Measurements from ENCODE around the gene STKLD1.

Gene STKLD1

GRCh38 chr9:133346021-133346785 lies 30.0 kb upstream of the STKLD1 start:
- no peak for FAIRE-seq

GRCh38 chr9:133347515-133347984 lies 28.6 kb upstream of the STKLD1 start:
- FAIRE-seq = no peak

DNA sequence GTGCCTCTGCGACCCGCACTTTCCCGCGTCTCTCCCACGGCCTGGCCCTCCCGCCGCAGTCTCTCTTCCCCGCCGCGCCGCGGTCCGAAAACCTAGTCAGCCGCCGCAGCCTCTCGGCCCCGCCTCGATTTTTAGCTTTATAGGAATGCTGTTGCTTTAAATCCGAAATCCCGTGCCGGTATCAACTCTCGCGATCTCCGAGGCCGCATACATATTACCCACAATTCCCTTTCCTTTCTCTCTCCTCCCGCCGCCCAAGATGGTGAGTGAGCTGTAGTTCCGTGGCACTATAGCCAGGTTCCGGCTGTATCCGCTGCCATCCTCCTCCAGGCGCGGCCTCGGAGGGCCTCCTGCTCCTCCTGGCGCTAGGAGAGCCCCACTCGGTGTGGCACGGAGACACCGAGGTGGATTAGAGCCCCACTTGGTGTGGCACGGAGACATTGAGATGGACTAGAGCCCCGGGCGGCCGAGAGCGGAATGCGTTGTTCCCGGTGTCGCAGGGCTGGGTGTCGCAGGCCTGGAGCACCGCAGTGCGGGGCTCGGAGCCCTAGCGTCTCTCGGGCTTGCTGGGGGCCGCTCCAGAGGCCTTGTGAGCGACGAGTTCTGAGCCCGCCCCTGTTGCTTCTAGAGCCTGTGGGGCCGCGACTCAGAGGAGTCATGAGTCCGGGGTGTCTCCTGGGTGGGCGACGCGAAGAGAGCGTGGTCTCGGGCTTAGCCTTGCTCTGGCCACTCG lies 28.0 kb upstream of the STKLD1 start, which contains the start of the genes MED22 and RPL7A:
Gene MED22 (minus strand): TSS at position 147 of the 733 bp plus-strand sequence. CDS start 1,469 bp downstream, outside the sequence.
Gene RPL7A (plus strand): TSS at position 234 of the 733 bp plus-strand sequence. CDS start 26 bp downstream, at position 260.
- FAIRE-seq = no peak

- FAIRE-seq = no peak
These were observed 27.2 kb upstream of the STKLD1 start for GRCh38 chr9:133348718-133349573.

DNA sequence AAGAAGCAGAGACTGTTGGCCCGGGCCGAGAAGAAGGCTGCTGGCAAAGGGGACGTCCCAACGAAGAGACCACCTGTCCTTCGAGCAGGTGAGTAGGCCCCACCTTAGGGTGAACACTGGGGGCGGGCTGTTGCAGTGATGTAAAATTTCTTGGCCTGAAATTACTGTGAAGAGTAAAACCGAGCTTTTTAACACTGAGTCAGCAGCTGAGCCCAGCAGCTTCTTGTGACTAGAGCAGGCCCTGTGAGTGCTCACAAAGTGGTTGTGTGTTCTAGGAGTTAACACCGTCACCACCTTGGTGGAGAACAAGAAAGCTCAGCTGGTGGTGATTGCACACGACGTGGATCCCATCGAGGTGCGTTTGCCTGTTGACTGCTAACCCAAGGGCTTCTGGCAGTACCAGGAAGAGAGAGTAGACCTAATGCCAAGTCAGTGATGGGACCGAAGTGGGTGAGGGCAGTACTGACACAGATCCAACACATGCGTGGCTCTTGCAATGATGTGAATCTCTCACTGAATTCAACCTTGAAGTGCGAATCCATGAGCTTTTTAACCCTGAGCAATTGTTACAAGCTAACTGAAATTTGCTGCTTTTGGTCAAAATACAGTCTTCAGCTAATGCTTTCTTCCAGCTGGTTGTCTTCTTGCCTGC lies 26.1 kb upstream of the STKLD1 start:
- no peak for FAIRE-seq

DNA sequence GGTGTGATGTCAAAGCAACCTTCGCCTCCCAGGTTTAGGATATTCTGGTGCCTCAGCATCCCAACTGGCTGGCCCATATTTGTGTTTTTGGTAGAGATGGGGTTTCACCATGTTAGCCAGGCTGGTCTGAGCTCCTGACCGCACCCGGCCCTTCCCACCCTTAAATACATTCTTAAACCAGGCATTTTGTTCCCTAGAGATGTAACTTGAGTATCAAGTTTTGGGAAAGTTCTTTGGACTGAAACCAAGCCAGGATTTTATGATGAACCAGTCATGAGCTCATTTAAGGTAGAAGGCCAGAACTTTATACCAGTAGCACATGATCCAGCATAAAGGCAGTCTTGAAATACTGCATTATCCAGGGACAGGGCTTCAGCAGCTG lies 24.6 kb upstream of the STKLD1 start:
- FAIRE-seq = no peak

GRCh38 chr9:133351908-133352634 lies 24.1 kb upstream of the STKLD1 start:
- no peak for FAIRE-seq

- FAIRE-seq = no peak
These were observed 23.4 kb upstream of the STKLD1 start for GRCh38 chr9:133352635-133353340.

GRCh38 chr9:133353548-133353947 lies 22.6 kb upstream of the STKLD1 start:
- FAIRE-seq = no peak

DNA sequence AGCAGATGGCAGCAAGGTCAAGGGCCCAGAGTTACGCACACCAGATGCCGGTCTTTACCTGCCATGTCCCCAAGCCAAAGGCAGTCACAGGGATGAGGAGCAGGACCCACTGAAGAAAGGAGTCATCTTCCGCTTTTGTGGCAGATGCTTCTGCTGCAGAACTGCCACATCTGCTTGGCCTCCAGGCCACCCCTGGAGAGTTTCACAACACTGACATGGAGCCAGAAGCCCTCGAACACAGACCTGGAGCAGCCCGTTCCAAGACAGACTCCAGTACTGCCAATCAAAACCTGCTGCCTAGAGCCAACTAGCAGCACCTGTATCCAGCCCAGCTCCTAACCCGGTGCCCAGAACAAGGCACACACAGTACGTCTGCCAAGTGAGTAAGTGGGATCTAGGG lies 21.4 kb upstream of the STKLD1 start:
- no peak for FAIRE-seq

GRCh38 chr9:133355881-133356357 lies 20.2 kb upstream of the STKLD1 start:
- no peak for FAIRE-seq

- no peak for FAIRE-seq
These were observed 19.6 kb upstream of the STKLD1 start, which contains the start of the genes SURF1 and SURF2 for GRCh38 chr9:133356391-133357091. Gene SURF1 (minus strand): TSS chr9:133356487. CDS start chr9:133356453, 34 bp downstream. Gene SURF2 (plus strand): TSS chr9:133356550. CDS start chr9:133356593, 43 bp downstream.

DNA sequence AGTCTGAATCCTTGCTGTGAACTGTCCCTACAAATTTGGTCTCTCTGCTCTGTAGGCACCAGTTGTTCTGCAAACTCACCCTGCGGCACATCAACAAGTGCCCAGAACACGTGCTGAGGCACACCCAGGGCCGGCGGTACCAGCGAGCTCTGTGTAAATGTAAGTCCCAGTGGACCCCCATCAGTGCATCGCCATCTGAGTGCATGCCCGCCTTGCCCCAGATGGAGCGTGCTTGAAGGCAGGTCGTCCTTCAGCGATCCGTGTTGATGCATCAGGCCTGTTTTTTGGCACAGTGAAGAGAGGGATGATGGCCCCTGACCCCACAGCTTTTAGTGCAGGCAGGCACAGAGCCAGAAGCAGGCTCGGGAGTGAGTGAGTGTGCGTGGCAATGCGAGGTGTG lies 18.5 kb upstream of the STKLD1 start:
- FAIRE-seq = no peak

DNA sequence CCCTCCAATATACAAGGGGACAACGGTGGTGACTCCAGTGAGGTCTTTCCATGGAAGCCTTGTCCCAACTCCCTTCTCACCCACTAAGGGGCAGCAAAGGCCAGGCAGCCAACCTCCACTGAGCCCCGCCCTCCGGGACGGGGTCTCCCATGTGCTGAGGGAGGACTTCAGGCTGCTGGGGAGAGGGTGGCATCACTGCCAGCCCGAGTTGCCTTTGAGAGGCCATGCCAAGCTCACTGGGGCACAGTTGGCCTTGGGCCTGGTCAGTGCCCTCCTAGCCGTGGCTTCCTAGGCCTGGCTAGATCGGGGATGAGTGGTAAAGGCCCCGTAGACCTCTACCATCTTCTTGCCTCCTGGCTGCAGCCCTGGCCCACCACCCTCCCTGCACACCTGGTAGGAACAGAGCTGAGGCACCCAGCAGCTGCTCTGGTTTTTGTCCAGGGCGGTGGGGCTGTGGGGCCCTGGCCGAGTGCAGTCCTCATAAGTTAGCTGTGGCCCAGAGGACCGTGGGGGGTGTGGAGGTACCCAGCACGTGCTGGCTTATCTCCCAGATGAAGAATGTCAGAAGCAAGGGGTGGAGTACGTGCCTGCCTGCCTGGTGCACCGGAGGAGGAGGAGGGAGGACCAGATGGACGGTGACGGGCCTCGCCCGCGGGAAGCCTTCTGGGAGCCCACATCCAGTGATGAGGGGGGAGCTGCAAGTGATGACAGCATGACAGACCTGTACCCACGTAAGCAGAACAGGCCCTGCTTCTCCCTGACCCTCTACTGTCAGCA lies 16.6 kb upstream of the STKLD1 start:
- no peak for FAIRE-seq

DNA sequence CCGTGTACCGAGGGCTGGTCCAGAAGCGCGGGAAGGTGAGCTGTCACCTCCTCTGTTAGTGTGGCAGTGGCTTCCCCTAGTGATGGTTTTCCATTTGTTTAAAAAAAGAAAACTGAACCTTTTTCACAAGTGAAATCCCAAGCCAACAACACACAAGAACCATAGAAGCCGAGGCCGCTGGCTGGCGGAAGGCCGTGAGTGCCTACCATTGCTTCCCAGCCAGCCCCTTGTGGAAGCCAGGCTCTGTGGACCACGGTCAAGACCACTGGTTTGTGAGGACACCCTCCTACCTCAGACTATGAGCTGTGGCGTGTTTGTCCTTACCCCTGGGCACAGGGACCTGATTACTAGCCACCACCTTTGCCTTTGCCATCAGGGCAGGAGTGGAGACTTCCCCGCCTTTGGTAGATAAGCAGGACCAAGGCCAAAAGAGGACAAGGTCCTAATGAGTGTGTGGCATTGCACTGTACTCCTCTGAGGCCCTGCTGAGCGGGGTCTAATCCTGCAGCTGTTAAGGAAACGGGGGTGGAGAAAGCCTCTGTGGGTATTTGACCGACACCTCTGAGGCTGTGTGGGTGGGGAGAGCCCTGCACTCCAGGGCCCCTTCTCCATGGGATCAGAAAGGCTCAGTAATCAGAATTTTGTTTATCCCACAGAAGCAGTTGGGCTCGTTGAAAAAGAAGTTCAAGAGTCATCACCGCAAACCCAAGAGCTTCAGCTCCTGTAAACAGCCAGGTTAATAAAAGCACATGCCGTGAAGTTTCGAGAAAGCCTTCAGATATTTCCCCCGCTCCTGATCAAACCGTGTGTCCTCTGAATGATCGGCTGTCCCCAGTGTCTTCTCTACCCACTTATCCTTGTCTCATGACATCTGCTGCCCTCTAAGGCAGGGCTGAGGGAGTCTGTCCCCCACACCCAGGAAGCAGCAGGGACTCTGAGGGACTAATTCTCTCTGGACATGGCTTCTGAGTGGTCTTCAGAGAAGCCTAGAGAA lies 15.5 kb upstream of the STKLD1 start:
- FAIRE-seq = no peak

DNA sequence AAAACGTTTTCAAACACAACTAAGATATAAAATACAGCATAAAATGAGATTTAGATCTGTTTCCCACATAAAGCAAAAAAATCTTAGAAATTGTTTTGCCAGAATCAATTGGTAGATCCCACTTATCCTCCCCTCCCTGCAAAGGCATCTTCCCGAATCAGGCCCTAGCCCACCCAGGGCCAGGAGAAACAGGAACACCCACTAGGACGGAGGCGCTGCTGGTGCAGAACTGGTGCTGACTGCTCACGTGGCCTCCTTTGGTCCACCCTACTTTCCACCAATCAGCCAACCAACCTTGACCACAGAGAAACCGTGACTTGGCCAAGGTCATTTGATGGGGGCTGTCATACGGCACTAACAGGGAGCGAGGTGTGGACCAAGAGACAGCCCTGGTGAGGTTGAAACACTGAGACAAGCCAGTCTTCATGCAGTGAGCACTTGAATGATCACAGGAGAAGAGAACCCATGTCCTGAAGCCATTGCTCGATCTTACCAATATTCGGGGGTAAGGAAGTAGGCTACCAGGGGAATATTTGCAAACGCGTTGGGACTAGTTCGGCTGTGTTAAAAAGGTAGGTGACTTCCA lies 14.6 kb upstream of the STKLD1 start:
- no peak for FAIRE-seq

- no peak for FAIRE-seq
These were observed 13.7 kb upstream of the STKLD1 start for GRCh38 chr9:133362359-133363044.

Data from endometrium (tissue), 2 donors.